GM23248 (cell line): ENCODE data around the gene CDH8. TPM values are rescaled to one million over a fixed set of nuclear protein-coding genes. Genes with fewer than 3 reads are reported as not detected.

Source experiments
- DNase-seq: peaks from one replicate; pipeline ENCODE4 v3.0.0-alpha.2; 2015
- H2AFZ ChIP-seq: fragments of 200-600 bp; sonication (generic); 2 replicates; pipeline ENCODE4 v1.6.1; 2016; ENCODE audit warnings: antibody characterized with exemption
- H3F3A ChIP-seq: fragments of 200-600 bp; sonication (generic); 2 replicates; pipeline ENCODE4 v1.6.1; 2016; ENCODE audit warnings: mild to moderate bottlenecking, antibody characterized with exemption, mixed run types; ENCODE audit not compliant: insufficient read depth
- H3K27ac ChIP-seq: fragments of 200-600 bp; sonication (generic); 2 replicates; pipeline ENCODE4 v1.5.1; 2016; ENCODE audit warnings: mild to moderate bottlenecking
- H3K27me3 ChIP-seq: fragments of 200-600 bp; sonication (generic); replicated peaks from 2 replicates; pipeline ENCODE4 v1.6.1; 2016; ENCODE audit warnings: mild to moderate bottlenecking; ENCODE audit not compliant: insufficient read depth
- H3K36me3 ChIP-seq: fragments of 200-600 bp; sonication (generic); 2 replicates; pipeline ENCODE4 v1.6.1; 2016; ENCODE audit warnings: low read depth, mild to moderate bottlenecking
- H3K4me1 ChIP-seq: fragments of 200-600 bp; sonication (generic); 2 replicates; pipeline ENCODE4 v1.6.1; 2016; ENCODE audit warnings: mild to moderate bottlenecking; ENCODE audit not compliant: insufficient read depth
- H3K4me2 ChIP-seq: fragments of 200-600 bp; sonication (generic); one replicate; pipeline ENCODE4 v1.6.1; 2016; ENCODE audit warnings: mild to moderate bottlenecking; ENCODE audit not compliant: unreplicated experiment
- H3K4me3 ChIP-seq: fragments of 200-600 bp; sonication (generic); 2 replicates; pipeline ENCODE4 v1.5.1; 2016; ENCODE audit warnings: mild to moderate bottlenecking
- H3K79me2 ChIP-seq: fragments of 200-600 bp; sonication (generic); 2 replicates; pipeline ENCODE4 v1.6.1; 2016; ENCODE audit warnings: mild to moderate bottlenecking; ENCODE audit not compliant: insufficient read depth
- H3K9ac ChIP-seq: fragments of 200-600 bp; sonication (generic); 2 replicates; pipeline ENCODE4 v1.6.1; 2016; ENCODE audit warnings: mild to moderate bottlenecking
- H3K9me2 ChIP-seq: fragments of 200-600 bp; sonication (generic); 2 replicates; pipeline ENCODE4 v1.6.1; 2016; ENCODE audit warnings: mixed run types, mild to moderate bottlenecking, moderate library complexity; ENCODE audit not compliant: insufficient read depth
- H3K9me3 ChIP-seq: fragments of 200-600 bp; sonication (generic); one replicate; pipeline ENCODE4 v1.6.1; 2017; ENCODE audit warnings: low read depth
- H4K20me1 ChIP-seq: fragments of 200-600 bp; sonication (generic); 2 replicates; pipeline ENCODE4 v1.6.0; 2016; ENCODE audit not compliant: insufficient read depth
- EZH2 ChIP-seq: fragments of 200-600 bp; sonication (generic); IDR thresholded peaks from 2 replicates; pipeline ENCODE4 v1.6.1; 2018; ENCODE audit warnings: antibody characterized with exemption, mild to moderate bottlenecking; ENCODE audit not compliant: insufficient read depth, poor library complexity, severe bottlenecking
- EZH2phosphoT487 ChIP-seq: fragments of 200-600 bp; sonication (generic); IDR thresholded peaks from 2 replicates; pipeline ENCODE4 v1.6.1; 2018; ENCODE audit warnings: antibody characterized with exemption, moderate library complexity, mild to moderate bottlenecking, low read depth; ENCODE audit not compliant: insufficient read depth
- WGBS, 2 experiments: methylation state at CpG; one replicate each; pipeline ENCODE4 v1.1.6; 2015 to 2017; ENCODE audit warnings: low lambda C conversion rate in 2 of 2, low coverage in 1 of 2; ENCODE audit errors: missing lambda C conversion rate in 2 of 2; 5-methylcytosine and 5-hydroxymethylcytosine counted together
- in situ Hi-C: fragments of 300-500 bp; cut with MboI; formaldehyde crosslinking; loops from 2 replicates; pipeline ENCODE4 v1.15.0; 2020
- polyA plus RNA-seq: library from polyadenylated mRNA; unstranded; fragments of >200 nt; fragmentation: Nextera tagmentation; extraction: Ambion mirVana; gene quantifications from 2 replicates; pipeline ENCODE4 v1.2.1, GENCODE V29; 2016
- total RNA-seq: library from RNA; depleted of rRNA; stranded (reverse); fragments of >200 nt; shearing (Covaris generic); gene quantifications from 2 replicates; pipeline ENCODE4 v1.2.3, GENCODE V29; 2014

Gene CDH8
- total and polyA plus RNA-seq, 2 experiments from 2014 or later, result not detected

- H3K4me2 ChIP-seq, result no peak overlapping the region
- in situ Hi-C loops, result no loop called here
- TF ChIP-seq EZH2 (no peak), EZH2phosphoT487 (no peak)
These were observed 120.7 kb downstream of the CDH8 start for GRCh38 chr16:61915569-61915968.

GRCh38 chr16:61909074-61909473 lies 127.2 kb downstream of the CDH8 start:
- H3K4me1 ChIP-seq, result no peaks in the 10 kb centered on the region
- H3K4me3 ChIP-seq, result no peak overlapping the region
- H3K9me2 ChIP-seq, result no peaks in the 10 kb centered on the region
- DNase-seq, result no peak
- H3K9me3 ChIP-seq, result no peaks in the 10 kb centered on the region
- H3K27me3 ChIP-seq, result no peaks in the 10 kb centered on the region
- no peak overlapping the region for H3K27ac ChIP-seq
- TF ChIP-seq EZH2phosphoT487, result no peak
- TF ChIP-seq EZH2, result no peak
- H3K4me2 ChIP-seq, result no peak overlapping the region
- no peak overlapping the region for H3K9ac ChIP-seq
- H2AFZ ChIP-seq, result no peak overlapping the region
- no peaks in the 10 kb centered on the region for H3K36me3 ChIP-seq
- in situ Hi-C loops, result no loop called here
- no peaks in the 10 kb centered on the region for H3K79me2 ChIP-seq
- WGBS, 2 experiments, result 29 to 33% methylated on average over 3 of the region's 3 CpGs
- H3F3A ChIP-seq, result no peaks in the 10 kb centered on the region
- H4K20me1 ChIP-seq, result no peaks in the 10 kb centered on the region

More at GRCh38 chr16:61915569-61915968, 120.7 kb downstream of the CDH8 start:
- H3K36me3 ChIP-seq, result no peaks in the 10 kb centered on the region
- H3K9me3 ChIP-seq, result no peaks in the 10 kb centered on the region
- WGBS, 2 experiments, result 50 to 64% methylated on average over 3 of the region's 3 CpGs
- H3K9ac ChIP-seq, result no peak overlapping the region
- no peaks in the 10 kb centered on the region for H4K20me1 ChIP-seq
- no peak overlapping the region for H2AFZ ChIP-seq
- H3K27ac ChIP-seq, result no peak overlapping the region
- no peaks in the 10 kb centered on the region for H3K79me2 ChIP-seq
- no peak overlapping the region for H3K4me3 ChIP-seq
- H3K4me1 ChIP-seq, result no peaks in the 10 kb centered on the region
- no peak for DNase-seq
- no peaks in the 10 kb centered on the region for H3F3A ChIP-seq
- H3K27me3 ChIP-seq, result no peaks in the 10 kb centered on the region
- no peaks in the 10 kb centered on the region for H3K9me2 ChIP-seq

- H3F3A ChIP-seq, result no peaks in the 10 kb centered on the region
- no peaks in the 10 kb centered on the region for H3K27me3 ChIP-seq
- no peaks in the 10 kb centered on the region for H4K20me1 ChIP-seq
- no peaks in the 10 kb centered on the region for H3K9me2 ChIP-seq
- TF ChIP-seq EZH2 (no peak), EZH2phosphoT487 (no peak)
- no peaks in the 10 kb centered on the region for H3K36me3 ChIP-seq
- no peak overlapping the region for H2AFZ ChIP-seq
- WGBS, 2 experiments, result 21 to 26% methylated on average over 1 of the region's 1 CpG
- no peak overlapping the region for H3K4me2 ChIP-seq
- H3K79me2 ChIP-seq, result no peaks in the 10 kb centered on the region
- H3K27ac ChIP-seq, result no peak overlapping the region
- H3K9me3 ChIP-seq, result no peaks in the 10 kb centered on the region
- DNase-seq, result no peak
- no peaks in the 10 kb centered on the region for H3K4me1 ChIP-seq
- no peak overlapping the region for H3K9ac ChIP-seq
- no peak overlapping the region for H3K4me3 ChIP-seq
- in situ Hi-C loops, result no loop called here
These were observed 127.8 kb downstream of the CDH8 start for GRCh38 chr16:61908426-61908825.

GRCh38 chr16:61901689-61902088 lies 134.5 kb downstream of the CDH8 start:
- H3K79me2 ChIP-seq, result no peaks in the 10 kb centered on the region
- H3K9ac ChIP-seq, result no peak overlapping the region
- no peaks in the 10 kb centered on the region for H3F3A ChIP-seq
- peaks cover 3% of the 10 kb centered on the region; the same call in 1 of the 2 replicates for H3K4me1 ChIP-seq
- in situ Hi-C loops, result no loop called here
- H3K4me3 ChIP-seq, result no peak overlapping the region
- H3K27ac ChIP-seq, result no peak overlapping the region
- no peaks in the 10 kb centered on the region for H3K36me3 ChIP-seq
- H2AFZ ChIP-seq, result no peak overlapping the region
- H3K9me3 ChIP-seq, result no peaks in the 10 kb centered on the region
- H3K9me2 ChIP-seq, result no peaks in the 10 kb centered on the region
- no peaks in the 10 kb centered on the region for H4K20me1 ChIP-seq
- 36 to 53% methylated on average over 1 of the region's 1 CpG for WGBS, 2 experiments
- no peaks in the 10 kb centered on the region for H3K27me3 ChIP-seq
- no peak overlapping the region for H3K4me2 ChIP-seq
- DNase-seq, result no peak
- TF ChIP-seq EZH2, result no peak

GRCh38 chr16:61900482-61900881 lies 135.8 kb downstream of the CDH8 start:
- no peaks in the 10 kb centered on the region for H3K36me3 ChIP-seq
- WGBS, 2 experiments, result 11 to 21% methylated on average over 1 of the region's 1 CpG
- peaks cover 3% of the 10 kb centered on the region; the same call in 1 of the 2 replicates for H3K4me1 ChIP-seq
- H3F3A ChIP-seq, result no peaks in the 10 kb centered on the region
- no peak for TF ChIP-seq EZH2phosphoT487
- TF ChIP-seq EZH2, result no peak
- in situ Hi-C loops, result no loop called here
- H3K9me2 ChIP-seq, result no peaks in the 10 kb centered on the region
- DNase-seq, result peak; percentile 76
- no peaks in the 10 kb centered on the region for H3K27me3 ChIP-seq
- H3K79me2 ChIP-seq, result no peaks in the 10 kb centered on the region
- H3K9me3 ChIP-seq, result no peaks in the 10 kb centered on the region
- H3K4me3 ChIP-seq, result no peak overlapping the region
- H4K20me1 ChIP-seq, result no peaks in the 10 kb centered on the region
- no peak overlapping the region for H3K4me2 ChIP-seq
- peak overlapping the region; percentile 34; the same call in 1 of the 2 replicates for H3K27ac ChIP-seq
- no peak overlapping the region for H2AFZ ChIP-seq
- no peak overlapping the region for H3K9ac ChIP-seq
